SK-N-SH treated with all-trans-retinoic acid at 6 μM for 48 hours (cell line): ENCODE results near the gene SMIM24.

ENCODE experiments used
- ARNTL ChIP-seq: fragments of 450-650 bp; formaldehyde crosslinking; IDR thresholded peaks from 2 replicates; pipeline ENCODE4 v1.5.0; 2020; ENCODE audit warnings: low read depth, mild to moderate bottlenecking, moderate library complexity, borderline replicate concordance
- ZFP3 ChIP-seq: fragments of 250-450 bp; sonication (Bioruptor Pico); IDR thresholded peaks from 2 replicates; pipeline ENCODE4 v1.5.0; 2020; ENCODE audit warnings: mild to moderate bottlenecking, moderate library complexity
- ZNF70 ChIP-seq: fragments of 450-650 bp; formaldehyde crosslinking; IDR thresholded peaks from 2 replicates; pipeline ENCODE4 v1.5.0; 2020; ENCODE audit warnings: mild to moderate bottlenecking, moderate library complexity
- ZNF8 ChIP-seq: fragments of 450-650 bp; formaldehyde crosslinking; IDR thresholded peaks from 2 replicates; pipeline ENCODE4 v1.5.0; 2020; ENCODE audit warnings: mild to moderate bottlenecking, moderate library complexity

DNA sequence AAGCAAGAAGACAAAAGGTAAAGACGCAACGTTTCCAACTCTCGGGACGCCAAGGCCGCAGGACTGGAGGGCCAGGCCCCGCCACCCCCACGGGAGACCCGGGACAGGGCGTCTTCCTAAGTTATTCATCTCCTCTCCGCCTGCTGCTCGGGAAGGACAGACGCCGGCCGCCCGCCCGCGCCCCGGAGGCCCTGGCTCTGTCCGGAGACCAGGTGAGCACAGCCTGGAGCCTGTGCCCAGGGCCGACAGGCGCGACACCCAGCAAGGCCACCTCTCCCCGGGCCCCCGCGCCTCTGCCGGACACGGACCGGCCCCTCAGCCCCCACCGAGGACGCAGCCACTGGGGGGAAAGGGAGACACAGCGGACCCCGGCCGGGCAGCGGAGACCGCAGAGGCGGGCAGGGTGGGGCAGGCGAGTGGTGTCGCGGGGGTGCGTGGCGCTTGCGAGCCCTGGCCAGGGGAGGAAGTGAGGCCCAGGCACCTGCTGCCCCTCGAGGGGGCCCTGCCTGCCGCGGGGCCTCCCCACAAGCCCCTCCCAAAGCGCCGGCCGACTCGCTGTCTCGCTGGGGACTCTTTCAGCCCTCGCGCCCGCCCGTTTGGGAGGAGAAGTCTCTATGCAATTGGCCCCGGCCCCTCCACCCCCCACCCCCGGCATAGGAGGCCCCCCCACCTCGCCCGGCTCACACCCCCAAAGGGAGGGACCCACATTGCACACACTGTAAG is 17.2 kb downstream of the SMIM24 start:
- TF ChIP-seq ZNF8 (no peak), ZFP3 (CRISPR knock-in tag) (no peak), ZNF70 (CRISPR knock-in tag) (no peak), ARNTL (CRISPR knock-in tag) (no peak)
